DMS153 (cell line): ENCODE data around the gene DDX28.

ENCODE experiments used
- DNase-seq: peaks from one replicate; lab custom pipeline; 2025; lab: John Stamatoyannopoulos, UW

The DDX28 gene, protein sequence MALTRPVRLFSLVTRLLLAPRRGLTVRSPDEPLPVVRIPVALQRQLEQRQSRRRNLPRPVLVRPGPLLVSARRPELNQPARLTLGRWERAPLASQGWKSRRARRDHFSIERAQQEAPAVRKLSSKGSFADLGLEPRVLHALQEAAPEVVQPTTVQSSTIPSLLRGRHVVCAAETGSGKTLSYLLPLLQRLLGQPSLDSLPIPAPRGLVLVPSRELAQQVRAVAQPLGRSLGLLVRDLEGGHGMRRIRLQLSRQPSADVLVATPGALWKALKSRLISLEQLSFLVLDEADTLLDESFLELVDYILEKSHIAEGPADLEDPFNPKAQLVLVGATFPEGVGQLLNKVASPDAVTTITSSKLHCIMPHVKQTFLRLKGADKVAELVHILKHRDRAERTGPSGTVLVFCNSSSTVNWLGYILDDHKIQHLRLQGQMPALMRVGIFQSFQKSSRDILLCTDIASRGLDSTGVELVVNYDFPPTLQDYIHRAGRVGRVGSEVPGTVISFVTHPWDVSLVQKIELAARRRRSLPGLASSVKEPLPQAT

DNA sequence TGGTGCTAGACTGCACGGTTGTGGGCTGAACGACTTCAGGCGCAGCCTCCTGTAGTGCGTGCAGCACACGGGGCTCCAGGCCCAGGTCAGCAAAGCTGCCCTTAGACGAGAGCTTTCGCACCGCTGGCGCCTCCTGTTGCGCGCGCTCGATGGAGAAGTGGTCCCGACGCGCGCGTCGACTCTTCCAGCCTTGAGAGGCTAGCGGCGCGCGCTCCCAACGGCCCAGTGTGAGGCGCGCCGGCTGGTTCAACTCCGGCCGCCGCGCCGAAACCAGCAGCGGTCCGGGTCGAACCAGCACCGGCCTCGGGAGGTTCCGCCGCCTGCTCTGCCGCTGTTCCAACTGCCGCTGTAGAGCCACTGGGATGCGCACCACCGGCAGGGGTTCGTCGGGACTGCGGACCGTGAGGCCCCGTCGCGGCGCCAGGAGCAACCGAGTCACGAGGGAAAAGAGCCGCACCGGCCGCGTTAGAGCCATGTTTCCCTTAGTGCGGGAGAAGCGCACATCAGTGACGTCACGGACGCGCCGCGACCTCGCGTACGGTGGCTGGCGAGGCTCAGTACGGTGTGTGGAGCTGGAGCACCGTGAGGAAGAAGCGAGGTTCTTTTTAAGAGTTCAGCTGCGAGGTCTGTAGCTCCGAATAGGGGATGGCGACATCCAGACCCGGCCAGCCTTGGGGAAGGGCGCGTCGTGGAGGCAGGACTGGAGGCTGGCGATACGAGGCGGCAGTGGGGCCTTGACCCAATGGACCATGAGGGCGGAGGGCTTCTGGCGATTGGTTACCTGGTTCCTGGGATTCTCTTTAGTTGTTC, at the start of gene DDX28, which contains the start of gene DUS2:
Gene DDX28, minus strand, starts transcription at position 505 of the 810 bp plus-strand sequence. Its CDS starts 30 bp downstream, at position 475.
Gene DUS2, plus strand, starts transcription at position 557 of the 810 bp plus-strand sequence. CDS start 14,740 bp downstream, outside the sequence.
- DNase-seq, result peak; percentile 78

GRCh38 chr16:68072038-68072695, 49.1 kb upstream of the DDX28 start:
- no peak for DNase-seq

DNA sequence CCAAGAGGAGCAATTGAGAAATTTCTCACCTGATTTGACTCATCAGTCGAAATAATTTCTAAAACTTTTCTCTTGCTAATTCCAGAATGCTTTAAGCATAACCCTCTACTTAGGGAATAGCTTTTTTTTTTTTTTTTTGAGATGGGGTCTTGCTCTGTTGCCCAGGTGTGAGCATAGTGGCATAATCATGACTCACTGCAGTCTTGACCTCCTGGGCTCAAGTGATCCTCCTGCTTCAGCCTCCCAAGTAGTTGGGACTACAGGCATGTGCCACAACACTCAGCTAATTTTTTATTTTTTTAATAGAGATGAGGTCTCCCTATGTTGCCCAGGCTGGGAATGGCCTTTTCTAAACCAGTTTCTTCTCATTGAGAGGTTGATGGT, 48.5 kb upstream of the DDX28 start:
- DNase-seq, result no peak

- DNase-seq, result no peak
These were observed 47.9 kb upstream of the DDX28 start for GRCh38 chr16:68070806-68071517.

DNA sequence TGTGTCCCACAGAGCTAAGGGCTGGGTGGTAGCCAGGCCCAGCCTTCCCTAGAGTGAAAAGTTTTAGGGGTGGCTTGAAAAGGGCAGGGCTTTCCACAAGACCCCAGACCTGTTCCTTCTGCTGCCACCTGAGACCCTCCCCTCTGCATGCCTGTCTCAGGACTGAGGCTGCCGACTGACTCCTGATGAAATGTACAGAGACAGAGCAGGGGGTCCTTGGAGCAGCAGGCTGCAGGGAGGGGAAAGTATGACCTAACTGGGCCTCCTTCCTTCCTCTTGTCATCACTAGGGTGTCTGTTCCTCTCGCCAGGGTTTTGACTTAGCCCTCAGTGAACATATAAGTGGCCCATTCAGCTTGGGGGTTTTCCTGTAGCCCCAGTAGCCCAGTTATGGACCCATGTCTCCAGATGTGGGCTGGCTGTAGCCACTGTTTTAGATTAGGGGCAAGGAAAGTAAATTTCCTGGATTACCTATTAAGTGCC, 47.3 kb upstream of the DDX28 start:
- DNase-seq, result no peak

GRCh38 chr16:68069511-68070248, 46.6 kb upstream of the DDX28 start:
- DNase-seq, result peak; percentile 26

- DNase-seq, result no peak
These were observed 45.9 kb upstream of the DDX28 start for GRCh38 chr16:68068926-68069325.

GRCh38 chr16:68066763-68067162, 43.7 kb upstream of the DDX28 start:
- DNase-seq, result no peak

GRCh38 chr16:68065716-68066305, 42.8 kb upstream of the DDX28 start:
- DNase-seq, result no peak

DNA sequence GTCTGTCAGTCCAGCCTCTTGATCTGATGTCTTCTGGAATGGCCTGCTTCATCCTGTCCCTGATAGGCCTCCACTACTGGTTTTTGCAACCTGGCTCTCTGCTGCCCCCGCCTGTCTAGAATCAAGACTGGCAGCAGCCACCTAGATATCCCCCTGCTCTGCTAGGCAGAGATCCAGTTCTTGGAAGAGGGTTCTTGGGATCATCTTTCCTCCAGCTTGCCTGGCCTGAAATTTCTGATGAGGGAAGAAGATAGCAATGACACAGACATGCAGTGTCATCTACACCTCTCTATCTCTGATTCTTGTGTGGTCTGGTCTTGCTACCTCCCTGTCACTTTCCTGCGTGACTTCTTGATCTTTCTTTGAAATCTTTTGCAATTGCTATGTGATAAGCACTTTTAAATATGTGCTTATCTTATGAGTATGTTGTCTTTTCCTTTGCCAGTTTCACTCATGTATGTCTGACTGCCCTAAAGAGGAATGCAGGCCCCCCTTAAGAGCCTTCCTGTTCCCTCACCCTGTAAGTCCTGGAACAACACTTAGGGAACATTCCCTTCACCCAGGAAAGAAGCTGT, 41.8 kb upstream of the DDX28 start:
- no peak for DNase-seq

DNA sequence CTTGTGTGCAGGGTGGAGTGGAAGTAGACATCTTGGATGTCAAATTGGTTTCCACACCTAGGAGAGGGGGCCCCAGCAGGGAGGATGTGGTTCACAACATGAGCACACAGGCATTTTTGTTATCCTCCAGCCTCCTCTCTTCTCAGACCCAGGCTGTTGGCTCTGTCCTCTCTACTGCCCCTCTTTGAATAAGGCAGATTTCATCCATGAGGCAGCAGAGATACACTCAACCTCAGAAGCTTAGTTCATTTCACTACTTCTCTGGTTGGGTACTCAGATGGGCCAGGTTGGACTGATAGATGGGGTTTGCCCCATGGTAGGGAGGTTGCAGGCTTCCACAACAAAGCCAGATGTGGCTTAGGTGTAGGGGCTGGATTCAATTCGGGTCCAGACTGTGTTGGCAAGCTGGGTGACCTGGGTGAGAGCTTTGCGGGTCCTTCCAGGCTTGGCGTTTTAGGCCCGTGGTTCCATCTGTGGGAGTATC, 39.9 kb upstream of the DDX28 start:
- no peak for DNase-seq

DNA sequence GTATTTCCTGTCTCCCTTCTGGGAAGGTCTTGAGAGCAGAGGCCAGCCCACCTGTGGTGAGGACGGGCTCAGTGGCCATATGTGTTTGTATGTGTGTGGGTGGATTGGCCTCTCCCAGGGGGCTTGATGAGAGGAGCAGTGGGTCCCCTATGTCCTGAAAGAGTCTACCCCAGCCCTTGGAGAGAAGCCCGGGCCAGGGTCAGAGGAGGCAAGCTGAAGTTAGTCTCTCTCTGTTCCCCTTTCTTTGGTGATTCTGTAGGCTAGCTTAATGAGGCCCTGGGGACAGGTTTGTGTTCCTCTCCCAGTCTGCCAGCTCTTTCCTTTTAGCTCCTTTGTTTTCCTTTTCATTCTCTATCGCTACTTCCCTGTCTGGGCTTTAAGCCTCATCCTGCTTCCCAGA, 38.4 kb upstream of the DDX28 start:
- DNase-seq, result no peak

GRCh38 chr16:68059804-68060203, 36.8 kb upstream of the DDX28 start:
- no peak for DNase-seq

DNA sequence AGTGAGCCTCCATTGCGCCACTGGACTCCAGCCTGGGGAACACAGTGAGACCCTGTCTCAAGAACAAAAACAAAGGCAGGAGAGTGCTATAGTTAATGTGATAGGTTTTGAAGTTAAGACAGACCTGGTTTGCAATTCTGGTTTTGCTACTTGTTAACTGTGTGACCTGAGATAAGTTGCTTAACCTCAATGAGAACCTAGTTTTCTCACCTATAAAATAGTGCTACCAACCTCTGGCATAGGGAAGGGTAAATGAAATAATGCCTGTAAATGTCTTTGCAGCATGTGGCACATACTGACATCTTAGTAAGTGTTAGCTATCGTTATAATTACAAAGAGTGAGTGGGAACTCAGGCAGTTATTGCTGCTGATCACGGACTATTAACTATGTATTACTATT, 32.4 kb upstream of the DDX28 start:
- no peak for DNase-seq

- no peak for DNase-seq
These were observed 26.4 kb upstream of the DDX28 start for GRCh38 chr16:68049449-68049848.

- DNase-seq, result no peak
These were observed 25.0 kb upstream of the DDX28 start for GRCh38 chr16:68047987-68048386.

GRCh38 chr16:68046106-68046505, 23.1 kb upstream of the DDX28 start:
- DNase-seq, result no peak

GRCh38 chr16:68041783-68042182, 18.8 kb upstream of the DDX28 start:
- DNase-seq, result no peak

DNA sequence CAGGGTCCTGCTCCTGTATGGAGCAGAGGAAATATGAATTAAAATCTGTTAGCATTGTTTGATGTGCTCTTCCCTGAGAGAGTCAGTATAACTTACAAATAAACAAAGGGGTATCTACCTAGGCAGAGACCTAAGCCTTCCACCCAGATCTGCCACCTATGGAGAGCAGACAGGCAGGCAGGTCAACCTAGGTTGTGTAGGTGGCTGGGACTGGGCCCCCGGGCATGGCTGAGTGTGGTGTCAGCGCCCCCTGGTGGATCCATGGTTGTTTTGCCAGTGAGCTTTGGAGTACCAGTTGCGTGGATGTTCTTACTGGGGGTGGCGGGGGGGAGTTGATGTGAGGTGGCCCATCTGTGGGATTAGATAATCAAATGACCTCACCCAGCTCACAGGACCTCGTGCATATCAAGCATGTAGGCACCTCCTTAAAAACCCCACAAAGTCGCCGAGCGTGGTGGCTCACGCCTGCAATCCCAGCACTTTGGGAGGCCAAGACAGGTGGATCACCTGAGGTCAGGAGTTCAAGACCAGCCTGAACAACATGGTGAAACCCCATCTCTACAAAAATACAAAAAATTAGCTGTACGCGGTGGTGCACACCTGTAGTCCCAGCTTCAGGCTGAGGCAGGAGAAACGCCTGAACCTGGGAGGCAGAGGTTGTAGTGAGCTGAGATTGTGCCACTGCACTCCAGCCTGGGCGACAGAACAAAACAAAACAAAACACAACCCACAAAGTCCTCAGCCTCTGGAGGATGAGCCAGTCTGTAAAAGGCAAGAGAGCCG, 17.7 kb upstream of the DDX28 start:
- DNase-seq, result no peak
